ENCODE results near the gene LARGE1.

The LARGE1 gene

DNA sequence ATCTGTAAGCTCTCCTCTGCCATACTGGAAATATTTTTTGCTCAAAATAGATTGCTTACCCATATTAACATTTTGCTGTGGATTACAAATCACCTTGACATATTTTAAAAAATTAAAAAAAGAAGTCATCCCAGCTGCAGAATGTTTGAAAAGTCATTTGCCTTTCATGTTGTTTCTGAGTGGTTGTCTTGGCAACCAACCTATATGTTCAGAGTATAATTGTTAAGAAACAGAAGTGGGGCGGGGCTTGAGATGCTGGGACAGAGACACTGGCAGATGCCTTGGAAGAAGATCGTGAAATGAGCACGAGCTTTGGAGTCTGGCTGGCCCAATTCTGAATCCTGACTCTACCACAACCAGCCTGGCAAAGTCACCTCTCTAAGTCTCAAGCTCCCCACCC lies 348.2 kb downstream of the LARGE1 start:
- TF ChIP-seq EP300 (IDR thresholded peaks at IDR 0.05; ENCODE audit: borderline replicate concordance) (no peak), EGR1 (IDR thresholded peaks at IDR 0.05) (no peak), CREB1 (IDR thresholded peaks at IDR 0.05; ENCODE audit: low read depth) (no peak), ZBTB7A (IDR thresholded peaks at IDR 0.05; ENCODE audit: low read depth) (no peak), TCF12 (IDR thresholded peaks at IDR 0.05; ENCODE audit: low read depth) (no peak), TEAD4 (IDR thresholded peaks at IDR 0.05) (no peak), NFIC (IDR thresholded peaks at IDR 0.05) (no peak), RAD21 (IDR thresholded peaks at IDR 0.05; ENCODE audit: low read depth) (no peak), CEBPB (IDR thresholded peaks at IDR 0.05) (no peak), MAX (IDR thresholded peaks at IDR 0.05) (no peak)

- TF ChIP-seq REST (IDR thresholded peaks at IDR 0.05; ENCODE audit: low read depth) (no peak), ZBTB7A (IDR thresholded peaks at IDR 0.05; ENCODE audit: low read depth) (no peak), TCF12 (IDR thresholded peaks at IDR 0.05; ENCODE audit: low read depth) (no peak), FOXM1 (IDR thresholded peaks at IDR 0.05; ENCODE audit: borderline replicate concordance, low read depth) (no peak), MAX (IDR thresholded peaks at IDR 0.05) (no peak), YY1 (IDR thresholded peaks at IDR 0.05; ENCODE audit: low read depth) (no peak), NFIC (IDR thresholded peaks at IDR 0.05) (no peak), EP300 (IDR thresholded peaks at IDR 0.05; ENCODE audit: borderline replicate concordance) (no peak), CREB1 (IDR thresholded peaks at IDR 0.05; ENCODE audit: low read depth) (no peak), TEAD4 (IDR thresholded peaks at IDR 0.05) (no peak), CEBPB (IDR thresholded peaks at IDR 0.05) (no peak), TAF1 (IDR thresholded peaks at IDR 0.05; ENCODE audit: low read depth) (no peak), EGR1 (IDR thresholded peaks at IDR 0.05) (no peak), RAD21 (IDR thresholded peaks at IDR 0.05; ENCODE audit: low read depth) (no peak), USF1 (IDR thresholded peaks at IDR 0.05) (no peak)
Observed at GRCh38 chr22:33570110-33570509, 350.2 kb downstream of the LARGE1 start.

- no peak for TF ChIP-seq RAD21 (IDR thresholded peaks at IDR 0.05; ENCODE audit: low read depth)
- TF ChIP-seq USF1 (IDR thresholded peaks at IDR 0.05) = no peak
- no peak for TF ChIP-seq TCF12 (IDR thresholded peaks at IDR 0.05; ENCODE audit: low read depth)
- no peak for TF ChIP-seq EGR1 (IDR thresholded peaks at IDR 0.05)
- TF ChIP-seq TEAD4 (IDR thresholded peaks at IDR 0.05) = no peak
- no peak for TF ChIP-seq NFIC (IDR thresholded peaks at IDR 0.05)
- TF ChIP-seq ZBTB7A (IDR thresholded peaks at IDR 0.05; ENCODE audit: low read depth) = no peak
- TF ChIP-seq REST (IDR thresholded peaks at IDR 0.05; ENCODE audit: low read depth) = no peak
- no peak for TF ChIP-seq YY1 (IDR thresholded peaks at IDR 0.05; ENCODE audit: low read depth)
- no peak for TF ChIP-seq MAX (IDR thresholded peaks at IDR 0.05)
- TF ChIP-seq FOXM1 (IDR thresholded peaks at IDR 0.05; ENCODE audit: borderline replicate concordance, low read depth) = no peak
- TF ChIP-seq TAF1 (IDR thresholded peaks at IDR 0.05; ENCODE audit: low read depth) = no peak
- TF ChIP-seq EP300 (IDR thresholded peaks at IDR 0.05; ENCODE audit: borderline replicate concordance) = no peak
- TF ChIP-seq CREB1 (IDR thresholded peaks at IDR 0.05; ENCODE audit: low read depth) = no peak
- TF ChIP-seq CEBPB (IDR thresholded peaks at IDR 0.05) = no peak
Observed at GRCh38 chr22:33569559-33569958, 350.7 kb downstream of the LARGE1 start.

- TF ChIP-seq CREB1 (IDR thresholded peaks at IDR 0.05; ENCODE audit: low read depth) (no peak), YY1 (IDR thresholded peaks at IDR 0.05; ENCODE audit: low read depth) (no peak), REST (IDR thresholded peaks at IDR 0.05; ENCODE audit: low read depth) (no peak), TEAD4 (IDR thresholded peaks at IDR 0.05) (no peak), TAF1 (IDR thresholded peaks at IDR 0.05; ENCODE audit: low read depth) (no peak), NFIC (IDR thresholded peaks at IDR 0.05) (no peak), USF1 (IDR thresholded peaks at IDR 0.05) (no peak), FOXM1 (IDR thresholded peaks at IDR 0.05; ENCODE audit: borderline replicate concordance, low read depth) (no peak), RAD21 (IDR thresholded peaks at IDR 0.05; ENCODE audit: low read depth) (no peak), CEBPB (IDR thresholded peaks at IDR 0.05) (no peak), EGR1 (IDR thresholded peaks at IDR 0.05) (no peak), MAX (IDR thresholded peaks at IDR 0.05) (no peak), ZBTB7A (IDR thresholded peaks at IDR 0.05; ENCODE audit: low read depth) (no peak), EP300 (IDR thresholded peaks at IDR 0.05; ENCODE audit: borderline replicate concordance) (no peak), TCF12 (IDR thresholded peaks at IDR 0.05; ENCODE audit: low read depth) (no peak)
Observed at GRCh38 chr22:33569018-33569417, 351.3 kb downstream of the LARGE1 start.
